ENCODE data around the gene DPP6. TPM values are rescaled to one million over a fixed set of nuclear protein-coding genes. Genes with fewer than 3 reads are reported as not detected.

DPP6 gene
- total RNA-seq, 1 donor from 2014 or later = 0.48 TPM

DNA sequence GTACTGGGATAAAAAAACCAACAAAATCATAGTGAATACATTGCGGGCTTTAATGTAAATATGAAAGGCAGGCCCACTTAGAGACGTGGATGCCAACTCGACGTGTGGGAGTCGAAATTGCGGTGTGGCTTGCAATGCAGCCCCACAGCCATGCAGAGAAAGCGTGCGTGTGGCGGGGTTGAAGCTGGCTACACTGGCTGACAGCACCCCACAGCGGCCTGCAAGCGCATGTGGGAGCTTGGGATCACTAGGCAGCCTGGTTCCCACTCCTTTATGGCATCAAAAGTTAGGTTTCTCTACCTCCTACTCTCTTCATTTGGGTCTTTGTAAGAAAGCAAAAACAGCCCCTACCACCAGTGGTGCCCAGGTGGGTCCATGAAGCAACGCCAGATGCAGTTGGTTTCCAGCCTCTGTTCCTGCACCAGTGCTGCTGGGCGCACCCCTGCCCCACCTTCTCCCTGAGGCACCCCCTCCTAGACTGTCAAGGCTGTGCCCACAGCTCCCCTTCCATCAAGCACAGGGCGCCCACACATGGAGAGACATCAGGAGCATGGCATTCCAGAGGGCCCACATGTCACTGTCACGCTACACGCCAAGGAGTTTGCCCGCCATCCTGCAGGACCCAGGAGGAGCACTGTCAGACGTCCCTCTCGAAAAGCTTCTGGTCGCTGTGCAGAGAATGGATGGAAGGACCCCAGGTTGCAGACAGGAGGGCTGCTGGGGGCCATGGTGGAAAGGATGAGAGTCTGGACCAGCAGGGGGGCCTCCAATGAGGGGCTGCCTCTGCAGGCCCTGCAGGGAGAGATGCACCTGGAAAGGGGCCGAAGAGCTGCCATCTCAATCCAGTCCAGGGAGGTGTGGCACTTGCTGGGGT lies 807.8 kb downstream of the DPP6 start:
- Histone ChIP-seq H3K9ac (ENCODE audit: low read length) (no peak overlapping the region), H3K79me2 (ENCODE audit: insufficient read depth, low read length) (no peaks in the 10 kb centered on the region), H3K27ac (ENCODE audit: low read depth, low read length) (no peak overlapping the region), H3K27me3 (ENCODE audit: insufficient read depth, low read length) (no peaks in the 10 kb centered on the region), H3K36me3 (ENCODE audit: insufficient read depth, low read length) (no peaks in the 10 kb centered on the region), H3K4me1 (ENCODE audit: insufficient read depth, low read length) (no peaks in the 10 kb centered on the region), H4K20me1 (ENCODE audit: insufficient read depth, low read length) (no peaks in the 10 kb centered on the region), H3K4me3 (ENCODE audit: insufficient read depth, low read depth, low read length) (no peak overlapping the region), H3K9me3 (ENCODE audit: insufficient read depth, low read depth, low read length) (no peaks in the 10 kb centered on the region), H2AFZ (ENCODE audit: low read depth, low read length) (no peak overlapping the region), H3K4me2 (ENCODE audit: low read length) (no peak overlapping the region)
- Mint-ChIP-seq H3K4me3 (ENCODE audit: unreplicated experiment) (no peak overlapping the region), H3K4me1 (ENCODE audit: low read depth, unreplicated experiment) (peaks cover 2% of the 10 kb centered on the region), H3K27me3 (ENCODE audit: low read depth, unreplicated experiment) (peaks cover 28% of the 10 kb centered on the region), H3K36me3 (ENCODE audit: low read depth, unreplicated experiment) (no peaks in the 10 kb centered on the region), H3K27ac (ENCODE audit: unreplicated experiment) (no peak overlapping the region), H3K9me3 (ENCODE audit: unreplicated experiment) (no peaks in the 10 kb centered on the region)
- no peak for DNase-seq (ENCODE audit: low read depth)
- TF ChIP-seq, protein P1, sequence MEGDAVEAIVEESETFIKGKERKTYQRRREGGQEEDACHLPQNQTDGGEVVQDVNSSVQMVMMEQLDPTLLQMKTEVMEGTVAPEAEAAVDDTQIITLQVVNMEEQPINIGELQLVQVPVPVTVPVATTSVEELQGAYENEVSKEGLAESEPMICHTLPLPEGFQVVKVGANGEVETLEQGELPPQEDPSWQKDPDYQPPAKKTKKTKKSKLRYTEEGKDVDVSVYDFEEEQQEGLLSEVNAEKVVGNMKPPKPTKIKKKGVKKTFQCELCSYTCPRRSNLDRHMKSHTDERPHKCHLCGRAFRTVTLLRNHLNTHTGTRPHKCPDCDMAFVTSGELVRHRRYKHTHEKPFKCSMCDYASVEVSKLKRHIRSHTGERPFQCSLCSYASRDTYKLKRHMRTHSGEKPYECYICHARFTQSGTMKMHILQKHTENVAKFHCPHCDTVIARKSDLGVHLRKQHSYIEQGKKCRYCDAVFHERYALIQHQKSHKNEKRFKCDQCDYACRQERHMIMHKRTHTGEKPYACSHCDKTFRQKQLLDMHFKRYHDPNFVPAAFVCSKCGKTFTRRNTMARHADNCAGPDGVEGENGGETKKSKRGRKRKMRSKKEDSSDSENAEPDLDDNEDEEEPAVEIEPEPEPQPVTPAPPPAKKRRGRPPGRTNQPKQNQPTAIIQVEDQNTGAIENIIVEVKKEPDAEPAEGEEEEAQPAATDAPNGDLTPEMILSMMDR (IDR thresholded peaks at IDR 0.05; ENCODE audit: insufficient read depth, low read depth, low read length) = no peak
- no peak for TF ChIP-seq EZH2 (IDR thresholded peaks at IDR 0.05; ENCODE audit: insufficient read depth, low read length)
- FAIRE-seq = no peak

DNA sequence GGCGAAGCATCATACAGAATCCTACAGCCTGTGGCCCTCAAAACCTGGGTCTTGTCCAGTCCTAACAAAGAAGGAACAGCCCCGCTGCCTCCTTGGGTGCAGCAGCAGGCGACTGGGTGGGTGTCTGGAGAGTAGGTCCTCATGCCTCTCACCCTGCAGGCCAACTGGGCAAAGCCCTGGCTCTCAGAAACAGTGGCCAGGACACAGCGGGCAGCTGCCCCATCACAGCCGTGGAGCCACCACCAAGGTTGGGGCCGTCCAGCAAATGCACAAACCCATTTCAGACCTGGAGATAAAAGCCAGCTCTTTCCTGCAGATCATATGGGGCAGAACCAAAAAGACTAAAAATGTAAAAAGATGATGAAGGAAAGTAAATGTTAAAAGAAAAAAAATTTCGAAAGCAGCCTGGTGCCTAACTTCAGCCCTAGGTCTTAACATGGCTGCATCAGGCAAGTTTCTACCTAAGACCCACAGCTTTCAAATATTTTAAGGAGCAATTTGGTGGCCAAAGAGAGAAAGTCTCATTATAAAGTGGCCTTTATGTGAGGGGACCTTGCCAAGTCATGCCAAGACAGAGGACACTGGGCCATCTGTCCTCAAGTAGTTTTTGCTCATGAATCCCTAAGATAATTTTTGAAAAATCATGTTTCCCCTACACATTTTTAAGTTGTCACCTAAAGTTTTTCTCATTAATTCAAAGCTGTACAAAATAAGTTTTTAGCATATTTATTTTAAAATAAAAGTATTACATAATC lies 808.6 kb downstream of the DPP6 start:
- Histone ChIP-seq H3K27me3 (ENCODE audit: insufficient read depth, low read length) (no peaks in the 10 kb centered on the region), H3K9ac (ENCODE audit: low read length) (no peak overlapping the region), H4K20me1 (ENCODE audit: insufficient read depth, low read length) (no peaks in the 10 kb centered on the region), H3K4me1 (ENCODE audit: insufficient read depth, low read length) (no peaks in the 10 kb centered on the region), H3K4me3 (ENCODE audit: insufficient read depth, low read depth, low read length) (no peak overlapping the region), H3K79me2 (ENCODE audit: insufficient read depth, low read length) (no peaks in the 10 kb centered on the region), H3K36me3 (ENCODE audit: insufficient read depth, low read length) (no peaks in the 10 kb centered on the region), H3K4me2 (ENCODE audit: low read length) (no peak overlapping the region), H2AFZ (ENCODE audit: low read depth, low read length) (no peak overlapping the region), H3K27ac (ENCODE audit: low read depth, low read length) (no peak overlapping the region), H3K9me3 (ENCODE audit: insufficient read depth, low read depth, low read length) (no peaks in the 10 kb centered on the region)
- no peak for DNase-seq (ENCODE audit: low read depth)
- peaks cover 36% of the 10 kb centered on the region for H3K27me3 Mint-ChIP-seq (ENCODE audit: low read depth, unreplicated experiment)
- H3K27ac Mint-ChIP-seq (ENCODE audit: unreplicated experiment) = no peak overlapping the region
- peaks cover 2% of the 10 kb centered on the region for H3K4me1 Mint-ChIP-seq (ENCODE audit: low read depth, unreplicated experiment)
- no peak for FAIRE-seq
- no peaks in the 10 kb centered on the region for H3K9me3 Mint-ChIP-seq (ENCODE audit: unreplicated experiment)
- no peak for TF ChIP-seq EZH2 (IDR thresholded peaks at IDR 0.05; ENCODE audit: insufficient read depth, low read length)
- TF ChIP-seq, protein P1 (IDR thresholded peaks at IDR 0.05; ENCODE audit: insufficient read depth, low read depth, low read length) = no peak
- H3K4me3 Mint-ChIP-seq (ENCODE audit: unreplicated experiment) = no peak overlapping the region
- no peaks in the 10 kb centered on the region for H3K36me3 Mint-ChIP-seq (ENCODE audit: low read depth, unreplicated experiment)
